Liver (tissue), 9 donors: ENCODE measurements around the gene PTRHD1. TPM values are rescaled to one million over a fixed set of nuclear protein-coding genes. Genes with fewer than 3 reads are reported as not detected.

Source experiments
- DNase-seq: peaks from one replicate; pipeline ENCODE4 v3.0.0-alpha.2; 2017; ENCODE audit warnings: low spot score
- H3K27ac ChIP-seq, 2 donors: one replicate each; pipeline ENCODE4 v1.7.0; 2013; ENCODE audit warnings: inconsistent platforms in 2 of 2, low read length in 2 of 2, control low read depth in 1 of 2, low read depth in 1 of 2, mild to moderate bottlenecking in 1 of 2
- H3K27me3 ChIP-seq, 4 donors: one replicate each; pipeline versions ENCODE4 v1.6.1 to v1.7.0; 2013; ENCODE audit warnings: low read length in 3 of 4, inconsistent platforms in 1 of 4, mild to moderate bottlenecking in 1 of 4, moderate library complexity in 1 of 4; ENCODE audit not compliant: control insufficient read depth in 4 of 4, insufficient read depth in 4 of 4
- H3K36me3 ChIP-seq, 4 donors: one replicate each; pipeline versions ENCODE4 v1.6.1 to v1.7.0; 2013; ENCODE audit warnings: low read length in 3 of 4, mild to moderate bottlenecking in 3 of 4, low read depth in 1 of 4, moderate library complexity in 1 of 4; ENCODE audit not compliant: control insufficient read depth in 4 of 4, insufficient read depth in 3 of 4
- H3K4me1 ChIP-seq, 4 donors: one replicate each; pipeline versions ENCODE4 v1.6.1 to v1.7.0; 2013; ENCODE audit warnings: low read length in 3 of 4, mild to moderate bottlenecking in 3 of 4, moderate library complexity in 1 of 4; ENCODE audit not compliant: control insufficient read depth in 4 of 4, insufficient read depth in 4 of 4
- H3K4me3 ChIP-seq, 3 donors: one replicate each; pipeline versions ENCODE4 v1.6.1 to v1.7.0; 2013; ENCODE audit warnings: low read length in 3 of 3, control low read depth in 1 of 3, low read depth in 1 of 3, mild to moderate bottlenecking in 1 of 3
- H3K9ac ChIP-seq, 2 donors: one replicate each; pipeline ENCODE4 v1.7.0; 2013; ENCODE audit warnings: low read length in 2 of 2, mild to moderate bottlenecking in 2 of 2, moderate library complexity in 2 of 2, control low read depth in 1 of 2, low read depth in 1 of 2
- H3K9me3 ChIP-seq, 4 donors: one replicate each; pipeline versions ENCODE4 v1.6.1 to v1.7.0; 2013; ENCODE audit warnings: low read length in 3 of 4; ENCODE audit not compliant: control insufficient read depth in 4 of 4
- ATF3 ChIP-seq: IDR thresholded peaks from 2 replicates; pipeline ENCODE4 v1.6.1; 2016; ENCODE audit warnings: antibody characterized with exemption
- CTCF ChIP-seq: fragments of 150-350 bp; IDR thresholded peaks from 2 replicates; pipeline ENCODE4 v1.5.1; 2017; ENCODE audit warnings: improper control_type of control experiment, low read depth, low read length; ENCODE audit not compliant: missing input control
- EGR1 ChIP-seq, 2 donors: IDR thresholded peaks; 2 replicates each; pipeline ENCODE4 v1.6.1; 2016 to 2018; ENCODE audit warnings: antibody characterized with exemption in 2 of 2, low read depth in 2 of 2
- FOXA1 ChIP-seq: IDR thresholded peaks from 2 replicates; pipeline ENCODE4 v1.6.1; 2016; ENCODE audit warnings: antibody characterized with exemption
- FOXA2 ChIP-seq: IDR thresholded peaks from 2 replicates; pipeline ENCODE4 v1.6.1; 2016; ENCODE audit warnings: antibody characterized with exemption
- GABPA ChIP-seq, 2 donors: IDR thresholded peaks in 1 of 2; conservative IDR thresholded peaks in 1 of 2; 2 replicates each; pipeline ENCODE4 v1.6.1; 2016; ENCODE audit warnings: antibody characterized with exemption in 2 of 2, mild to moderate bottlenecking in 1 of 2, moderate library complexity in 1 of 2
- HNF4A ChIP-seq, 2 donors: conservative IDR thresholded peaks; 2 replicates each; pipeline ENCODE4 v1.6.1; 2016; ENCODE audit warnings: antibody characterized with exemption in 2 of 2, mild to moderate bottlenecking in 2 of 2
- HNF4G ChIP-seq: IDR thresholded peaks from 2 replicates; pipeline ENCODE4 v1.6.1; 2016; ENCODE audit warnings: antibody characterized with exemption
- JUND ChIP-seq, 2 donors: IDR thresholded peaks; 2 replicates each; pipeline ENCODE4 v1.6.1; 2016; ENCODE audit warnings: antibody characterized with exemption in 2 of 2
- MAX ChIP-seq: IDR thresholded peaks from 2 replicates; pipeline ENCODE4 v1.6.1; 2016; ENCODE audit warnings: antibody characterized with exemption
- NR2F2 ChIP-seq: IDR thresholded peaks from 2 replicates; pipeline ENCODE4 v1.6.1; 2016; ENCODE audit warnings: antibody characterized with exemption
- RAD21 ChIP-seq, 2 donors: IDR thresholded peaks; 2 replicates each; pipeline ENCODE4 v1.6.1; 2016; ENCODE audit warnings: antibody characterized with exemption in 2 of 2, mild to moderate bottlenecking in 2 of 2
- REST ChIP-seq: IDR thresholded peaks from 2 replicates; pipeline ENCODE4 v1.6.1; 2016; ENCODE audit warnings: antibody characterized with exemption, mild to moderate bottlenecking
- RXRA ChIP-seq, 2 donors: IDR thresholded peaks; 2 replicates each; pipeline ENCODE4 v1.6.1; 2017 to 2018; ENCODE audit warnings: antibody characterized with exemption in 2 of 2, mild to moderate bottlenecking in 1 of 2
- SP1 ChIP-seq: IDR thresholded peaks from 2 replicates; pipeline ENCODE4 v1.6.1; 2018; ENCODE audit warnings: antibody characterized with exemption, mild to moderate bottlenecking
- TAF1 ChIP-seq: conservative IDR thresholded peaks from 2 replicates; pipeline ENCODE4 v1.6.1; 2016; ENCODE audit warnings: antibody characterized with exemption, mild to moderate bottlenecking
- YY1 ChIP-seq: IDR thresholded peaks from 2 replicates; pipeline ENCODE4 v1.6.1; 2016; ENCODE audit warnings: antibody characterized with exemption, mild to moderate bottlenecking
- ZBTB33 ChIP-seq: IDR thresholded peaks from 2 replicates; pipeline ENCODE4 v1.6.1; 2016; ENCODE audit warnings: antibody characterized with exemption
- WGBS: extraction: QIAGEN DNeasy Blood & Tissue Kit; methylation state at CpG from one replicate; pipeline ENCODE4 v1.1.7; 2013; 5-methylcytosine and 5-hydroxymethylcytosine counted together
- polyA plus RNA-seq, 2 donors: library from polyadenylated mRNA; stranded (reverse) in 1 of 2; unstranded in 1 of 2; fragments of 200-250 nt in 1 of 2; fragments of >200 nt in 1 of 2; fragmentation: Nextera tagmentation in 1 of 2; extraction: Ambion mirVana in 1 of 2; gene quantifications; one replicate each; pipeline versions ENCODE4 v1.2.1 to v1.2.3, GENCODE V29; 2013 to 2015
- total RNA-seq, 2 donors: library from RNA; depleted of rRNA; stranded (reverse); fragments of >200 nt; gene quantifications; one replicate each; pipeline ENCODE4 v1.2.3, GENCODE V29; 2014
- donor health status: healthy.
- donor health status: healthy.
- donor health status: healthy.
- donor health status: healthy.
- donor health status: healthy.

The PTRHD1 gene
- total and polyA plus RNA-seq, 4 donors = 9.9 to 50.9 (median 20.7) TPM

- no peak overlapping the region for H3K27ac ChIP-seq
- no peaks in the 10 kb centered on the region for H3K27me3 ChIP-seq
- H3K9me3 ChIP-seq = no peaks in the 10 kb centered on the region
- peaks cover 6 to 49% (median 41%) of the 10 kb centered on the region in 4 donors for H3K36me3 ChIP-seq
- H3K4me1 ChIP-seq = no peaks in the 10 kb centered on the region
- DNase-seq = no peak
- TF ChIP-seq ATF3 = no peak
- no peak for TF ChIP-seq TAF1
- no peak for TF ChIP-seq GABPA (IDR thresholded peaks at IDR 0.05 in 1 of 2, conservative IDR thresholded peaks at IDR 0.05 in 1 of 2)
- TF ChIP-seq NR2F2 = no peak
- TF ChIP-seq YY1 = no peak
- no peak for TF ChIP-seq CTCF
- no peak overlapping the region for H3K9ac ChIP-seq
- H3K4me3 ChIP-seq = no peak overlapping the region
- WGBS = 91% methylated on average over 3 of the region's 3 CpGs
These were observed 38.0 kb downstream of the PTRHD1 start for GRCh38 chr2:24754985-24755705.

- Histone ChIP-seq H3K9me3 (no peaks in the 10 kb centered on the region), H3K27ac (no peak overlapping the region), H3K4me1 (no peaks in the 10 kb centered on the region), H3K36me3 (peaks cover 0 to 21% (median 19%) of the 10 kb centered on the region in 4 donors), H3K27me3 (no peaks in the 10 kb centered on the region), H3K4me3 (no peak overlapping the region), H3K9ac (no peak overlapping the region)
- DNase-seq = no peak
- 98% methylated on average over 7 of the region's 7 CpGs for WGBS
- TF ChIP-seq RXRA (IDR thresholded peaks at IDR 0.05) (no peak), TAF1 (no peak), NR2F2 (no peak), RAD21 (IDR thresholded peaks at IDR 0.05) (no peak), JUND (IDR thresholded peaks at IDR 0.05) (no peak), ZBTB33 (no peak), FOXA1 (no peak), HNF4A (conservative IDR thresholded peaks at IDR 0.05) (no peak), FOXA2 (no peak), EGR1 (IDR thresholded peaks at IDR 0.05; ENCODE audit: low read depth in 2 of 2) (no peak), REST (no peak), HNF4G (no peak), ATF3 (no peak), MAX (no peak), SP1 (no peak), YY1 (no peak), CTCF (no peak)
These were observed 44.0 kb downstream of the PTRHD1 start for GRCh38 chr2:24749069-24749691.
